Raji (cell line): ENCODE results near the gene MYL3.

ENCODE experiments used
- POLR2A ChIP-seq: IDR thresholded peaks from 2 replicates; pipeline ENCODE4 v1.6.1; 2011; ENCODE audit warnings: low read depth, low read length, control low read depth; ENCODE audit not compliant: insufficient read depth

MYL3 gene

GRCh38 chr3:46901591-46902187 lies 38.4 kb upstream of the MYL3 start:
- TF ChIP-seq POLR2A, result no peak

GRCh38 chr3:46901061-46901460 lies 37.8 kb upstream of the MYL3 start:
- TF ChIP-seq POLR2A, result no peak

- no peak for TF ChIP-seq POLR2A
These were observed 37.1 kb upstream of the MYL3 start for GRCh38 chr3:46900356-46900755.

DNA sequence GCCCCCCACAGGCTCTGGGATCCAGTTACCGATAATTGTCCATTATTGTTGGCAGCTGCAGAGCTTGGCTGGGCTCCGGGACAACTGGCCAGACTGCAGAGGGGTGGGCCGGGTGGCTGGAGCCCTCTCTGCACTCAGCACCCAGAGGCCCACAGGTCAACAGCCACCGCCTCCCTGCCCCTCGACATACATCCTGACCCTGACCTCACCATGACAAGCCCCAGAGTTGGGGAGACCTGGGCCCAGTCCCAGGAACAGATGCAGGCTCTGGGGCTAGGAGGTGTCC lies 36.7 kb upstream of the MYL3 start:
- TF ChIP-seq POLR2A, result no peak

DNA sequence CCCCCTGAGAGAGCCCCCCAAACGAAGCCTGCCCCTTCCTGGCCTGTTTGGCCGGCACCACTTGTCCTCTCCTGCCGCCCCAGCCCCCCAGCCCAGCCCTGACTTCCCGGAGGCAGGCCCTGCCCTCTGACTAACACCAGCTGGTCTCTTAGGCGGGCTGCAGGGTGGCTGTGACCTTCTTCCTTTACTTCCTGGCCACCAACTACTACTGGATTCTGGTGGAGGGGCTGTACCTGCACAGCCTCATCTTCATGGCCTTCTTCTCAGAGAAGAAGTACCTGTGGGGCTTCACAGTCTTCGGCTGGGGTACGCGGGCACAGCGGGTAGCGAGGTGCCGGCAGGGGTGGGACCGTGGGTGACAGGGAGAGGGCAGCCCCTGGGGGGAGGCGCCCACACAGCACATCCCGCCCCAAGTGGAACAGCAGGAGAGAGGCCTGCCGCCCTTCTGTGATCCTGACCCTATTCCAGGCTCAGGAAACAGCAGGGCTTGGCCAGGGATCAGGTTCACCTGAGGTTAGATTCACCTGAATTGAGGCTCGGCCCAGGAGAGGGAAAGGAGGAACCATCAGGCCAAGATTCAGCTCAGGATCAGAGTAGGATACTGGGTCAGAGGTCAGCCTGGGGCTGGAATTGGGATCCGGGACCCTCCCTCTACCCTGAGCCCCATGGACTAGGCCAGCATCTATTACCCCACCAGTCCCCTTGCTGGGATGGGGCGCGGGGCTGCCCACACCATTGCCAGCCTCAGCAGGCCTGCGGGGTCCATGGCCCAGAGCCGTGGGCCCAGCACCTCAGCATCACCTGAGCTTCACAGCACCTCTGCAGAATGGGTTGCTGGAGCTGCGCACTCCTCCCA lies 36.1 kb upstream of the MYL3 start:
- TF ChIP-seq POLR2A, result no peak

GRCh38 chr3:46898321-46899150 lies 35.3 kb upstream of the MYL3 start:
- TF ChIP-seq POLR2A, result no peak

DNA sequence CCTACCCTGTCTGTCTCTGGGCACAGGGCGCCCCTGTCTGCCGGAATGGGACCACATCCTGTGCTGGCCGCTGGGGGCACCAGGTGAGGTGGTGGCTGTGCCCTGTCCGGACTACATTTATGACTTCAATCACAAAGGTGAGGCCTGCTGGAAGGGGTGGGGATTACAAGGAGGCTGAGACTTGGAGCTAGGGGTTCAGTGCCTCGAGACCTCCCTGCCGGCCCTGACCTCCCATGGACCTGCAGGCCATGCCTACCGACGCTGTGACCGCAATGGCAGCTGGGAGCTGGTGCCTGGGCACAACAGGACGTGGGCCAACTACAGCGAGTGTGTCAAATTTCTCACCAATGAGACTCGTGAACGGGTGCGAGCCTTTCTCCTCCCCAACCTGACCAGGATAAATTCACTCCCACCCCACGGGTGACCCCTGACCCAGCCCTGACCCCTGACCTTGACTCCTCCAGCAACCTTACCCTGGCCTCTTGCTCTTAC lies 34.6 kb upstream of the MYL3 start:
- TF ChIP-seq POLR2A, result no peak

- no peak for TF ChIP-seq POLR2A
These were observed 33.8 kb upstream of the MYL3 start for GRCh38 chr3:46897031-46897430.

- no peak for TF ChIP-seq POLR2A
These were observed 33.1 kb upstream of the MYL3 start for GRCh38 chr3:46896386-46896785.

DNA sequence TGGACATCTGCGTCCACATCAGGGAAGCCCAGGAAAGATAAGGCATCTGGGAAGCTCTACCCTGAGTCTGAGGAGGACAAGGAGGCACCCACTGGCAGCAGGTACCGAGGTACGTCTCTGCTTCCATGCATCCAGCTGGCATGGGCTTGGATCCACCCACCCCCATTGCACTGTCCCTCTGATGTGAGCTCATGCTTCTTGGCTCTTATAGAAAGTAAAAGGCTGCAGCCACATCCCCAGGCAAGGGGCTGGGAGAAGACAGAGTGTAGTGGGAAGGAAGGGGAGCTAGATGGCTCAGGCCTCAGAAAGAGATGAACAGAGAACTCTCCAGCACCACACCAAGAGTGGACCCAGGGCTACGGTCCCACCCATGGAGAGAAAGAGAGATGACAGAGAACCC lies 32.5 kb upstream of the MYL3 start:
- no peak for TF ChIP-seq POLR2A

GRCh38 chr3:46895204-46895660 lies 32.0 kb upstream of the MYL3 start:
- no peak for TF ChIP-seq POLR2A

GRCh38 chr3:46894256-46894655 lies 31.0 kb upstream of the MYL3 start:
- no peak for TF ChIP-seq POLR2A

GRCh38 chr3:46893763-46894162 lies 30.5 kb upstream of the MYL3 start:
- TF ChIP-seq POLR2A, result no peak

GRCh38 chr3:46893146-46893748 lies 30.0 kb upstream of the MYL3 start:
- no peak for TF ChIP-seq POLR2A
